OCI-M2 (cell line): ENCODE measurements around the gene RAB8A.
A peak's percentile ranks its signal among the peaks of the same experiment; 100 is the strongest.
"Not testable (repeated sequence)": the region's sequence is repeated elsewhere in the genome, so short reads cannot be mapped to it uniquely, and the experiment has no call there.

Source experiments
- DNase-seq: peaks from one replicate; lab custom pipeline; 2025; ENCODE audit not compliant: unreplicated experiment; lab: John Stamatoyannopoulos, UW

RAB8A gene

DNA sequence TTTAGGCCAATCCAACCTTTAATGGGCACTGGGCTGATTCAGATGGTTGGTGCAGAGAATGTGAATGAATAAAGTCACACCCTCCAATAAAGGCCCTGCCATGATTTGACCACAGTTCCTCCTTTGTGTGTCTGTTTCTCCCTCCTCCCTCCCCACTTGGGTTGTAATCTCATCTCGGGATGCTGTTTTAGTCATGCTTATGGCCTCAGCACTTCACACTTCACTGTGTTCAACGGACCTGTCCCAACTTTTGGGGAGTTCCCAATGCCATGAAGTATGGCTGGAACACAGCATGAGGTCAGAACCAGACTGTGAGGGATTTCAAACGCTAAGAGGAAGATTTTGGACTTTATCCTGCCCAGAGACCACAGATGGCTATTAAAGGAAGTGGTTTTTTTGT, 5.6 kb upstream of the RAB8A start:
- DNase-seq: no peak

GRCh38 chr19:16111909-16112752, 442 bp downstream of the RAB8A start:
- no peak for DNase-seq

DNA sequence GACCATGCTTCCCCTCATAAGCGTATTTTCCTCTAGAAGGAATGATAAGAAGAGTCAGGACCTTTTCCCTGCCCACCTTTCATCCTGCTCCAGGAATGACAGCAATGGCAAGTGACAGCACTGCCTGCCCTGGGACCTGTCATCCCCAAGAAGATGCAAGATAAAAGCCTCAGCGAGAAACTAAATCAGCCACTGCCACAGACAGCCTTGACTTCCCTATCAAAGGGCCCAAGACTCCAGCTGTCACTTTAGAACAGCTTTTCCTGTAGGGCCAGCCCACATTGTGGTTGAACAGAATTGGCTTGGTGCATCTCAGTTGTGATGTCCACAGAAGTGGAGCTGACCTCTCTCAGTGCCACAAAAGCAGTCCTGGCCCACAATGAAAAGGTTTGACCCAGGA, 1.1 kb downstream of the RAB8A start:
- DNase-seq: peak; percentile 84

DNA sequence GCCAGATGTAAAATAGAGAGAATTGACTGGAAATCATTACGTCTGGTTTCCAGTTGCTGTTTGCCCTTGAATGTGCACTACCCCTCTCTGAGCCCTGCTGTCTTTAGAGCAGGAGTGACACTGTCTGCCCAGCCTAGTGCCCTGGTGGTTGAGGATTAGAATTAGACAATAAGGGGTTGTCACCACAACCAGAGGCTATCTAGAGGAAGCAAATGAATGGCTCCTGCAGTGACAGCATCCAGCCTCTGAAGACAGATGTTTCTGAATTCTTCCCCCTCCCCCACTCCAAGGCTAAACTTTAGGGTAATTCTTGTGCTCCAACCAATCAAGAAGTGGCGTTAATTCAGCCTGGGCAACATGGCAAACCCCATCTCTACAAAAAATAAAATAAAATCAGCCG, 2.0 kb downstream of the RAB8A start:
- no peak for DNase-seq

- DNase-seq: no peak
Observed at GRCh38 chr19:16115301-16116039, 3.8 kb downstream of the RAB8A start.

GRCh38 chr19:16116067-16116466, 4.4 kb downstream of the RAB8A start:
- no peak for DNase-seq

- DNase-seq: no peak
Observed at GRCh38 chr19:16117594-16118033, 5.9 kb downstream of the RAB8A start.

GRCh38 chr19:16118489-16119033, 6.9 kb downstream of the RAB8A start:
- DNase-seq: no peak

- DNase-seq: not testable (repeated sequence)
Observed at GRCh38 chr19:16119075-16119857, 7.6 kb downstream of the RAB8A start.

- no peak for DNase-seq
Observed at GRCh38 chr19:16121141-16121540, 9.5 kb downstream of the RAB8A start.

- no peak for DNase-seq
Observed at GRCh38 chr19:16121967-16122366, 10.3 kb downstream of the RAB8A start.

DNA sequence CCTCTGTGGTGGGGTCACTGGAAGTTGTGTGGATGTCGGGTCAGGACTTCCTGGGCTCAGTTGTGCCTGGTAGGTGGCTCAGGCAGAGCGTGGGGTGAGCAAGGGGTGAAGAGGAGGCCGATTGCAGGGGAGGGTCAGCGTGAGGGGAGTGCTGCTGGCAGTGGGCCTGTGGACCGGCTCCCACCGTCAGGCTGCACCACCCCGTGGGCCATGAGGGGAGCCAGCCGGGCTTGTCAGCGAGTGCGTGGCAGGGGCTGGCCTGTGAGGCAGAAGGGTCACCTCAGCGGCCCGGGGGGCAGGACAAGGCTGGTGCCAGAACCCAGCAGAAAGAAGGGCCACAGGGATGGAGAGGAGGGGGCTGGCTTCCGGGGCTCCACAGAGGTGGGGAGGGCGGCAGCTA, 13.3 kb downstream of the RAB8A start:
- no peak for DNase-seq

DNA sequence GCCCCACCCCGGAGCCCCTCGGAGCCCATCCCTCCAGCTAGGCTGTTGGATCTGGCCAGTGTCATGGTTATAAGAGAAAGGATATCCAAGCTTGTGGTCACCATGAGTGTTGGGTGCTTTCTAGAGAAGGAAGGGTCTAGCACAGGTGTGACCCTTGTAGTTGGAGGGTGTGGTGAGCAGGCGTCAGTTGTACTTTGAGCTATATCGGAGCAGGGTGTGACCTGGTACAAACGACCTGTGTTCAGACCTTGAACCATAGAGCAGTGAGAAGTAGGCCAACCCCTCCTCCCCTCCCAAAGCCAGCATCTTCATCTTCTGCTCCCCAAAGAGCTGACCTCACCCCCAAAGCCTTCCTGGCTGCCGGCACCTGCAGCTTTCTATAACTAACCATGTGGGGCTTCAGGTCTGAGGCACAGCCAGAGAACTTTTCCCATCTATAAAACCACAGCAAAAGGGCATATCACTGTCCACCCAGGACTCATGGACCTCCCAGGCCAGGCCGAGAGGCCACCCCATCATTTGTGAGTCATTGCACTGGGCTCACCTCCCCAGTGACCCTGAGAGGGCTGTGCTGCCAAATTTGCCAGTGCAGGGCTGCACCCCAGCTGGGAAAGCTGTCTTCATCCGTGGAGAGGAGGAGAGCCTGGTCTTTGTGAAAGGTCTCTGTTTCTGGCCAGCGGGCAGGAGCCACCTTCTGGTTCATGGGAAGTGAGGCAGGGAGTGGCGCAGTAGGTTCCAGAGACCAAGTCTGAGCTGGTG, 14.2 kb downstream of the RAB8A start:
- no peak for DNase-seq

GRCh38 chr19:16127080-16127479, 15.4 kb downstream of the RAB8A start:
- DNase-seq: no peak

DNA sequence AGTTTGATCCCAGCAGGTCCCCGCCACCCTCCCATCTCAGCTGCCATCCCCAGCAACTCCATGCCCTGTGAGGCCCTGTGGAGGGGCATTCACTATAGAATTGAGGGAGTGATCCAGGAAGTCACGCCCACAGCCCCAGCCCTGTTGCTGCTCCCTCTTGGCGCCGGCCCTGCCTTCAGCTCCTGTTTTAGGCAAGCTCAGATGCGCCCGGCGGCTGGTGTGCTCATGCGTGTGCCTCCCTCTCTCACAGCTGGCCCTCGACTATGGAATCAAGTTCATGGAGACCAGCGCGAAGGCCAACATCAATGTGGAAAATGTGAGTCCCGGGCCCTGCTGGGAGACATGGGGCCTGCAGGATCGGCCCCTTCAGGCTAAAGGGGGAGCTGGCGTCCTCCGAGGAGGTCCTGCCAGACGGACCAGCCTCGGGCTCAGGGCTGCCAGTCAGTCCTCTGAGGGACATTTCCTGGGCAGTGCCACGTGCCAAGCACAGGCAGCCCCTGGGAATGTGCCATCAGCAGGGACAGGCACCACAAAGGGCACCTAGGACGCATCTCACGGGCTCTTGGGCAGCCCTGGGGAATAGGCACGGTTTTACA, 16.2 kb downstream of the RAB8A start:
- no peak for DNase-seq

GRCh38 chr19:16131648-16132047, 20.0 kb downstream of the RAB8A start:
- DNase-seq: no peak

DNA sequence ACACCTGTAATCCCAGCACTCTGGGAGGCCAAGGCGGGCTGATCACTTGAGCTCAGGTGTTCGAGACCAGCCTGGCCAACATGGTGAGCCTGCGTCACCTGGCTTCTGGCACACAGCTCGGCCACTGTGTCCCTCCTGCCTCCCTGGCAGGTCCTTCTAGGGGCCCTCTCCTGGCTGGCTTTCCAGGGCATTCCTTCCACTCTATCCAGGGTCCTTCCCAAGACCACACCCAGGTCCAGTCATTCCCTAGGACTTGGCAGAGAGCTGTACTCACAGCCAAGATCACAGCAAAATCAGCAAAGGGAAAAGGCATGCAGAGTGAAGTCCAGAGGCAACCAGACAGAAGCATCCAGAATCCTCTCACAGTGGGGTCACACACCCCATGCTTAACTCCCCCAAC, 22.1 kb downstream of the RAB8A start:
- no peak for DNase-seq

DNA sequence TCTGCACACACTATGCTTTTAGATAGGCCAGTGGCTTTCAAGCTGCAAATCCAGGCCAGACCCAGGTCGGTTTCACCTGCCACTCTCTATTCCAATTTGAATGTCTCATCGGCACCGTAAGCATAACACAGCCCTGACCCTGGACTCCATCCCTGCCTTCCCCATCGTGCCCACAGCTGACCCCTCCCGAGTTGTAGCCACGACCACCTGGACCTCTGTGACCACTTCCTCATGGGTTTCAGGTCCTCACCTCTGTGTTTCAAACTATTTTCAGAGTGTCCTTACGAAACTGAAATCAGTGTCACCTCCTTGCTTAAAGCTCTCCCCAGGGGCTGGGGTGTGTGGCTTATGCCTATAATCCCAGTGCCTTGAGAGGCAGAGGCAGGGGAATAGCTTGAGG, 22.8 kb downstream of the RAB8A start:
- no peak for DNase-seq

GRCh38 chr19:16135430-16136127, 23.9 kb downstream of the RAB8A start:
- no peak for DNase-seq
